ENCODE measurements around the gene CLINT1. TPM values are rescaled to one million over a fixed set of nuclear protein-coding genes. Genes with fewer than 3 reads are reported as not detected.

The CLINT1 gene
- total RNA-seq, 3 donors from 2014 or later = 86.5 to 157 (median 89.5) TPM

DNA sequence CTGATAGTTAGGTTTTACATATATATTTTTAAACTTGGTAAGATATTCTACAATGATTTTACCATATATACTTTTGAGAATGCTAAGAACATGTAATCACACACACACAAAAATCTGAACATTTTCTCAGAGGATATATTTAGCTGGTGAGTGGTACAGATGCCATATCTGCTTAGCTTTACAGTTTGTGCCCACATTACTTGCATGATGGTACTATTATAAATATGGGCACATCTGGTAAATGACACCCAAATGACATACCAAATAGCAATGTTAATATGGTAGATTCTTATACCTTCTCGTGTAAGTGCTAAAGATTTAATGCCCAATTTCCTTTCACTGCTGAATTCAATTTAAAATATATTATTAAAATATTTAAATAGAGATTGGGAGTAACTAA, 58.8 kb downstream of the CLINT1 start:
- intact Hi-C loops (cut with DNase I; ENCODE audit: low total_unique reads) = no loop called here
- Histone ChIP-seq H3K27ac (no peak overlapping the region), H3K36me3 (peaks cover 7% of the 10 kb centered on the region), H3K27me3 (no peaks in the 10 kb centered on the region), H3K4me1 (no peaks in the 10 kb centered on the region), H3K4me3 (no peak overlapping the region), H3K9me3 (no peaks in the 10 kb centered on the region)
- DNase-seq (ENCODE audit: low spot score in 2 of 2) = no peak
- no peak for TF ChIP-seq POLR2AphosphoS5 (IDR thresholded peaks at IDR 0.05)
- TF ChIP-seq, protein P1, sequence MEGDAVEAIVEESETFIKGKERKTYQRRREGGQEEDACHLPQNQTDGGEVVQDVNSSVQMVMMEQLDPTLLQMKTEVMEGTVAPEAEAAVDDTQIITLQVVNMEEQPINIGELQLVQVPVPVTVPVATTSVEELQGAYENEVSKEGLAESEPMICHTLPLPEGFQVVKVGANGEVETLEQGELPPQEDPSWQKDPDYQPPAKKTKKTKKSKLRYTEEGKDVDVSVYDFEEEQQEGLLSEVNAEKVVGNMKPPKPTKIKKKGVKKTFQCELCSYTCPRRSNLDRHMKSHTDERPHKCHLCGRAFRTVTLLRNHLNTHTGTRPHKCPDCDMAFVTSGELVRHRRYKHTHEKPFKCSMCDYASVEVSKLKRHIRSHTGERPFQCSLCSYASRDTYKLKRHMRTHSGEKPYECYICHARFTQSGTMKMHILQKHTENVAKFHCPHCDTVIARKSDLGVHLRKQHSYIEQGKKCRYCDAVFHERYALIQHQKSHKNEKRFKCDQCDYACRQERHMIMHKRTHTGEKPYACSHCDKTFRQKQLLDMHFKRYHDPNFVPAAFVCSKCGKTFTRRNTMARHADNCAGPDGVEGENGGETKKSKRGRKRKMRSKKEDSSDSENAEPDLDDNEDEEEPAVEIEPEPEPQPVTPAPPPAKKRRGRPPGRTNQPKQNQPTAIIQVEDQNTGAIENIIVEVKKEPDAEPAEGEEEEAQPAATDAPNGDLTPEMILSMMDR (IDR thresholded peaks at IDR 0.05) = no peak
- no peak for TF ChIP-seq POLR2A (IDR thresholded peaks at IDR 0.05)

DNA sequence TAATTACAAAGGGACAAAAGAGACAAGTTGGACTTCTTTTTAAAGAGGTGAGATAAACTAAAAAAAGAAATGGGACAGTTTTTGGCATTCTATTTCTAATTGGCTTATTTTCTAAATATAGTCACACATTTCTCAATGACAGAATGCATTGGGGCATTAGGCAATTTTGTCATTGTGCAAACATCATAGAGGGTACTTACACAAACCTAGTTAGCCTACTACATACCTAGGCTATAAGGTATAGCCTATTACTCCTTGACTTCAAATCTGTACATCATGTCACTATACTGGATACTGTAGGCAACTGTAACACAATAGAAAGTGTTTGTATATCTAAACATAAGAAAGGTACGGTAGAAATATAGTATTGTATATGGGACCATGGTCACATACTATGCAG, 59.4 kb downstream of the CLINT1 start:
- intact Hi-C loops (cut with DNase I; ENCODE audit: low total_unique reads) = no loop called here
- Histone ChIP-seq H3K27me3 (no peaks in the 10 kb centered on the region), H3K27ac (no peak overlapping the region), H3K4me3 (no peak overlapping the region), H3K4me1 (no peaks in the 10 kb centered on the region), H3K9me3 (no peaks in the 10 kb centered on the region), H3K36me3 (peaks cover 7% of the 10 kb centered on the region)
- no peak for TF ChIP-seq POLR2AphosphoS5 (IDR thresholded peaks at IDR 0.05)
- TF ChIP-seq, protein P1 (IDR thresholded peaks at IDR 0.05) = no peak
- TF ChIP-seq POLR2A (IDR thresholded peaks at IDR 0.05) = no peak
- no peak for DNase-seq (ENCODE audit: low spot score in 2 of 2)

DNA sequence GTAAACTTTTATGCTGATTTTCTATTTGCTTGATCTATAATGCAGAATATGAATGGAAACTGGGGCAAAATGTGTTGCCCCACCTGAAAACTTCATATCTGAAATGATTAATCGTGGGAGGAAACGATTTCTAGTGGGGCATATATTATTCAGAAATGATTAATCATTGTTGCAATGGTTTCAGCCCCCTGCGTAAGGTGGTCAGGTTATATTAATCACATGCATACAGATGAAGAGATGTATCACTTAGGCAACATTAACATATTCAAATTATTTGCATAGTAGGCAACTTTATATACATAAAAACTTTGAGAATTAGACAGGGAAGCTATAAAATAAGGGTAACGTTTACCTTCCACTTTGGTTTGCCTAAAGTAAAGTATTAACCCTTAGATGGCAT, 65.6 kb downstream of the CLINT1 start:
- H3K36me3 ChIP-seq = peaks cover 4% of the 10 kb centered on the region
- no peak for DNase-seq (ENCODE audit: low spot score in 2 of 2)
- TF ChIP-seq POLR2A (IDR thresholded peaks at IDR 0.05) = no peak
- no peak for TF ChIP-seq POLR2AphosphoS5 (IDR thresholded peaks at IDR 0.05)
- TF ChIP-seq, protein P1 (IDR thresholded peaks at IDR 0.05) = no peak
- no peak overlapping the region for H3K27ac ChIP-seq
- no peaks in the 10 kb centered on the region for H3K9me3 ChIP-seq
- intact Hi-C loops (cut with DNase I; ENCODE audit: low total_unique reads) = no loop called here
- H3K27me3 ChIP-seq = no peaks in the 10 kb centered on the region
- no peaks in the 10 kb centered on the region for H3K4me1 ChIP-seq
- H3K4me3 ChIP-seq = no peak overlapping the region

DNA sequence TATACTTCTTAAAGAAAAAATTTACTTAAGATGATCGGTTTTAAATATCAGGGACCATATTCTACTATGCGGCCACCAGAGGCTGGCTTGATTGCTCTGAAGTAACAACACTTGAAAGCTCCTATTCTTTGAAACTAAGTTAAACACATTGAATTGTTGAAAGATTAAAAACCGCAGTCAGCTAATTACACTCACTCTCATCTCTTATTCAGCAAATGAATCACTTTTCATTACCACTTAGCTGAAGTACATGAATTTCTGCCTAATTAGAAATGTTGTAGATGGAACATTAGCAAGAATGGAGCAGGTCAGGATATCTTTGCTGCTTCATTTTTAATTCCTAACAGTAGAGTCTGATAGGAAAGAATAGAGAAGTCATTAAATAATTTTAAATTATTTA, 73.1 kb downstream of the CLINT1 start:
- peaks cover 4% of the 10 kb centered on the region for H3K36me3 ChIP-seq
- intact Hi-C loops (cut with DNase I; ENCODE audit: low total_unique reads) = loop anchor here (5.0 kb wide), 1 partner anchor 1446 kb away; no protein-coding TSS in a partner anchor

DNA sequence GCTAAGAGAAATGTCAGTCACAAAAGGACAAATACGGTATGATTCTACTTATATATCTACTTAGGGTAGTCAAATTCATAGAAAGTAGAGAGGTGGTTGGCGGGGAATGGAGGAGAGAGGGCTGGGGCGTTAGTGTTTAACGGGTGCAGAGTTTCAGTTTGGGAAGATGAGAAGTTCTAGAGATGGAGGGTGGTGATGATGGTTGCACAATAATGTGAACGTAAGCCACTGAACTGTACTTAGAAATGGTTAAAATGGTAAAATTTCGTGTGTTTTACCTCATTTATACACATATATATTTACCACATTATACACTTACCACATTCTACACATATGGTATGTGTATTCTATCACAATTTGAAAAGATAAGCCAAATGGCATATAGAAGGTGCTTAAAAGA, 79.7 kb downstream of the CLINT1 start:
- no peaks in the 10 kb centered on the region for H3K4me1 ChIP-seq
- no peak overlapping the region for H3K27ac ChIP-seq
- H3K36me3 ChIP-seq = no peaks in the 10 kb centered on the region
- no peaks in the 10 kb centered on the region for H3K27me3 ChIP-seq
- TF ChIP-seq, protein P1 (IDR thresholded peaks at IDR 0.05) = no peak
- TF ChIP-seq POLR2A (IDR thresholded peaks at IDR 0.05) (no peak), POLR2AphosphoS5 (IDR thresholded peaks at IDR 0.05) (no peak)
- H3K4me3 ChIP-seq = no peak overlapping the region
- intact Hi-C loops (cut with DNase I; ENCODE audit: low total_unique reads) = no loop called here
- no peak for DNase-seq (ENCODE audit: low spot score in 2 of 2)
- H3K9me3 ChIP-seq = no peaks in the 10 kb centered on the region

More for the DNA sequence above, 73.1 kb downstream of the CLINT1 start:
- TF ChIP-seq, protein P1 (IDR thresholded peaks at IDR 0.05) = no peak
- TF ChIP-seq POLR2A (IDR thresholded peaks at IDR 0.05) = no peak
- TF ChIP-seq POLR2AphosphoS5 (IDR thresholded peaks at IDR 0.05) = no peak
- Histone ChIP-seq H3K27ac (no peak overlapping the region), H3K4me1 (no peaks in the 10 kb centered on the region), H3K27me3 (no peaks in the 10 kb centered on the region), H3K4me3 (no peak overlapping the region), H3K9me3 (no peaks in the 10 kb centered on the region)
- no peak for DNase-seq (ENCODE audit: low spot score in 2 of 2)

All from breast epithelium (tissue), 4 donors.